ENCODE data around the gene PCK2.
A peak's percentile ranks its signal among the peaks of the same experiment; 100 is the strongest.

PCK2 gene

GRCh38 chr14:24122416-24122815 lies 28.3 kb downstream of the PCK2 start:
- no peak for TF ChIP-seq CTCF (IDR thresholded peaks at IDR 0.05; ENCODE audit: borderline replicate concordance, control extremely low read depth, extremely low read depth, insufficient read depth, missing control alignments)
- no peak for DNase-seq (ENCODE audit: low spot score)
- in situ Hi-C loops (cut with MboI; ENCODE audit: low sequenced_read_pairs, unreplicated experiment): no loop called here

- in situ Hi-C loops (cut with MboI; ENCODE audit: low sequenced_read_pairs, unreplicated experiment): no loop called here
- TF ChIP-seq CTCF (IDR thresholded peaks at IDR 0.05; ENCODE audit: borderline replicate concordance, control extremely low read depth, extremely low read depth, insufficient read depth, missing control alignments): no peak
- DNase-seq (ENCODE audit: low spot score): no peak
Measured at GRCh38 chr14:24122898-24123297, 28.8 kb downstream of the PCK2 start.

GRCh38 chr14:24123424-24124417 lies 29.6 kb downstream of the PCK2 start:
- TF ChIP-seq CTCF (IDR thresholded peaks at IDR 0.05; ENCODE audit: borderline replicate concordance, control extremely low read depth, extremely low read depth, insufficient read depth, missing control alignments): no peak
- in situ Hi-C loops (cut with MboI; ENCODE audit: low sequenced_read_pairs, unreplicated experiment): no loop called here
- peak; percentile 53 for DNase-seq (ENCODE audit: low spot score)

- no peak for TF ChIP-seq CTCF (IDR thresholded peaks at IDR 0.05; ENCODE audit: borderline replicate concordance, control extremely low read depth, extremely low read depth, insufficient read depth, missing control alignments)
- in situ Hi-C loops (cut with MboI; ENCODE audit: low sequenced_read_pairs, unreplicated experiment): no loop called here
- DNase-seq (ENCODE audit: low spot score): no peak
Measured at GRCh38 chr14:24126939-24127338, 32.8 kb downstream of the PCK2 start.

GRCh38 chr14:24127673-24128072 lies 33.6 kb downstream of the PCK2 start:
- in situ Hi-C loops (cut with MboI; ENCODE audit: low sequenced_read_pairs, unreplicated experiment): no loop called here
- TF ChIP-seq CTCF (IDR thresholded peaks at IDR 0.05; ENCODE audit: borderline replicate concordance, control extremely low read depth, extremely low read depth, insufficient read depth, missing control alignments): no peak
- DNase-seq (ENCODE audit: low spot score): no peak

- TF ChIP-seq CTCF (IDR thresholded peaks at IDR 0.05; ENCODE audit: borderline replicate concordance, control extremely low read depth, extremely low read depth, insufficient read depth, missing control alignments): no peak
- no peak for DNase-seq (ENCODE audit: low spot score)
- in situ Hi-C loops (cut with MboI; ENCODE audit: low sequenced_read_pairs, unreplicated experiment): no loop called here
Measured at GRCh38 chr14:24129410-24129998, 35.4 kb downstream of the PCK2 start.
